ENCODE data around the gene ZBED1. TPM values are rescaled to one million over a fixed set of nuclear protein-coding genes. Genes with fewer than 3 reads are reported as not detected.
"Not testable (repeated sequence)": the region's sequence is repeated elsewhere in the genome, so short reads cannot be mapped to it uniquely, and the experiment has no call there.

The ZBED1 gene
- total RNA-seq, 2 donors from 2014 or later: 40.7 to 42.0 TPM

DNA sequence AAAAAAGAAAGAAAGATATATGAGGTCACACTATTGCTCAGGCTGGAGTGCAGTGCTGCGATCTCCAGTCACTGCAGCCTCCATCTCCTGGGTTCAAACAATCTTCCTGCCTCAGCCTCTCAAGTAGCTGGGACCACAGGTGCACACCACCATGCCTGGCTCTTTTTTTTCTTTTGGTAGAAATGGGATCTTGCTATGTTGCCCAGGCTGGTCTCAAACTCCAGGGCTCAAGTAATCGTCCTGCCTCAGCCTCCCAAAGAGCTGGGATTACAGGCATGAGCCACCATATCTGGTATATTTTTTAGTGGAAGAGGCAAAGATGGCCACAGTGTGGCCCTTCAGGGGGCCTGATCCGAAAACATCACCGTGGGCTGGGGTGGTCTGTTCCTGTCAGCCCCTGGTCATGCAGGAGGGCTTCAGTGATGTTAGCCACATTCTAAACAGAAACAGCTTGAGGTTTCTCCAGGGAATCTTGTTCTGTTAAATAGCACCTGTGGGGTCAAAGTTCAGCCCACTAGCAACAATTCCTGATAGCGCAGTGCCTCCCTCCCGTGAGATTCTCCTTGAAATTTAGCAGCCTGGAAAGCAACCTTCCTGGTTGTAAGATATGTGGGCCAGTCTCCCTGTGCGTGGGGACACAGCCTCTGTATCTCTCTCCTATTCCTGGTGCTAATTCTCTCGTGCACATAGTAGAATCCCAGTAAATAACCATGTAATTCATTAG, 7.3 kb upstream of the ZBED1 start:
- no peak for DNase-seq (ENCODE audit: low spot score)
- TF ChIP-seq, protein P1, sequence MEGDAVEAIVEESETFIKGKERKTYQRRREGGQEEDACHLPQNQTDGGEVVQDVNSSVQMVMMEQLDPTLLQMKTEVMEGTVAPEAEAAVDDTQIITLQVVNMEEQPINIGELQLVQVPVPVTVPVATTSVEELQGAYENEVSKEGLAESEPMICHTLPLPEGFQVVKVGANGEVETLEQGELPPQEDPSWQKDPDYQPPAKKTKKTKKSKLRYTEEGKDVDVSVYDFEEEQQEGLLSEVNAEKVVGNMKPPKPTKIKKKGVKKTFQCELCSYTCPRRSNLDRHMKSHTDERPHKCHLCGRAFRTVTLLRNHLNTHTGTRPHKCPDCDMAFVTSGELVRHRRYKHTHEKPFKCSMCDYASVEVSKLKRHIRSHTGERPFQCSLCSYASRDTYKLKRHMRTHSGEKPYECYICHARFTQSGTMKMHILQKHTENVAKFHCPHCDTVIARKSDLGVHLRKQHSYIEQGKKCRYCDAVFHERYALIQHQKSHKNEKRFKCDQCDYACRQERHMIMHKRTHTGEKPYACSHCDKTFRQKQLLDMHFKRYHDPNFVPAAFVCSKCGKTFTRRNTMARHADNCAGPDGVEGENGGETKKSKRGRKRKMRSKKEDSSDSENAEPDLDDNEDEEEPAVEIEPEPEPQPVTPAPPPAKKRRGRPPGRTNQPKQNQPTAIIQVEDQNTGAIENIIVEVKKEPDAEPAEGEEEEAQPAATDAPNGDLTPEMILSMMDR (IDR thresholded peaks at IDR 0.05): no peak

DNA sequence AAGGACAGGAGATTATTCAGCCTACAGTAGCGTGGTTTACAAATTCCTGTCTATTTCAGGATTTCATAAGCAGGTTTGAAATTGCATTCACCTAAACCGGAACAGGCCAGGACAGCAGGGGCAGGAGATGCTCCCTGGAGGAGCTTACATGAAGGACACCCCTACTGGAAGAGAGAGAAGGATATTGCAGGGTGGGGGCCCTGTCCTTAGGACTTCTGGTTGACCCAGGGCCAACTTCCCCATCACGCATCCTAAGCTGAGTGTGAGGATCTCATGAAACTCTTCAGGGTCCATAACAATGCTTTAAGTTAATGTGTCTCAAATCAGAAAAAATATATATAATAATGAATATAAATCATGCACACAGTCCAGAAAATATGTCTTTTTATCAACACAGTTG, 6.4 kb upstream of the ZBED1 start:
- no peak overlapping the region for H3K4me3 ChIP-seq
- no peaks in the 10 kb centered on the region for H3K36me3 ChIP-seq
- H3K27me3 ChIP-seq: no peaks in the 10 kb centered on the region
- H3K9me3 ChIP-seq: no peaks in the 10 kb centered on the region
- TF ChIP-seq, protein P1 (IDR thresholded peaks at IDR 0.05): no peak
- no peak overlapping the region for H3K27ac ChIP-seq
- no peaks in the 10 kb centered on the region for H3K4me1 ChIP-seq
- no peak for DNase-seq (ENCODE audit: low spot score)

More for the DNA sequence above, 7.3 kb upstream of the ZBED1 start:
- H3K4me3 ChIP-seq: no peak overlapping the region
- no peak overlapping the region for H3K27ac ChIP-seq
- no peaks in the 10 kb centered on the region for H3K9me3 ChIP-seq
- no peaks in the 10 kb centered on the region for H3K27me3 ChIP-seq
- H3K36me3 ChIP-seq: no peaks in the 10 kb centered on the region
- no peaks in the 10 kb centered on the region for H3K4me1 ChIP-seq

DNA sequence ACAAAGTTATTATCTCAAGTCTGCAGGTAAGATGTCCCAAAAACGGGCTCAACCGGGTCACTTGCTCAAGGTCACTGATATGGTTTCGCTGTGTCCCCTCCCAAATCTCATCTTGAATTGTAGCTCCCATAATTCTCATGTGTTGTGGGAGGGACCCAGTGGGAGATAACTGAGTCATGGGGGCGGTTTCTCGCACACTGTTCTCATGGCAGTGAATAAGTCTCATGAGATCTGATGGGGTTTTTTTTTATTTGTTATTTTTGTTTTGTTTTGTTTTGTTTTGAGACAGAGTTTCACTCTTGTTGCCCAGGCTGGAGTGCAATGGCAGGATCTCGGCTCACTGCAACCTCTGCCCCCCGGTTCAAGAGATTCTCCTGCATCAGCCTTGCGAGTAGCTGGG, 4.6 kb upstream of the ZBED1 start:
- DNase-seq (ENCODE audit: low spot score); H3K36me3 ChIP-seq; H3K9me3 ChIP-seq; H3K27me3 ChIP-seq; H3K27ac ChIP-seq; H3K4me3 ChIP-seq; H3K4me1 ChIP-seq: not testable (repeated sequence)

DNA sequence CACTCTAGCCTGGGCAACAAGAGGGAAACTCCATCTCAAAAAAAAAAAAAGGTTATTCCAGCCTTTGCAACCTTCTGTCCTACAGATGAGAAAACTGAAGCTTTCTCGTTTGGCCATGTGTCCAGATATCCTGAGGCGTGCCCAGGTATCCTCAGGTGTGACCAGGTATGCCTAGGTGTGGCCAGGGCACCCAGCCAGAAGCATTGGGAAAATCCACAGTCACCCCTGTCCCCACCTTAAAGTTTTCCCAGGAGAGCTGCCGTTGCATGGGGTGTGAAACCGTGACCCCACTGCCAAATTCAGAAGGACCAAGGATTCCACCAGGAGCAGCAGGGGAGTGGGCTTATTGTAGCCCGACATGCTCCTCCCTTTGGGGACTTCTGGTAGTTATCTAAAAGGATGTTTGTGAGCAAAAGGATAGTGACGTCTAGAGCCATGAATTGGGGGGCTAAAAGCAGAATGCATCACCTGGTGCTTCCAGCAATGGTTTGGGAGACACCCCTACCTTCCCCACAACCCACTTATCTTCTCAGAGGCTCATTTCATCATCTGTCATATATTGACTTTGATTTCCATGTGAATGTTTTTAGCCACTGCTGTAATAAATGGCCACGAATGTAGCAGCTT, 4.0 kb upstream of the ZBED1 start:
- Histone ChIP-seq H3K36me3 (no peaks in the 10 kb centered on the region), H3K27me3 (no peaks in the 10 kb centered on the region), H3K4me1 (peaks cover 0 to 1% of the 10 kb centered on the region in 2 donors), H3K4me3 (no peak overlapping the region), H3K27ac (no peak overlapping the region), H3K9me3 (no peaks in the 10 kb centered on the region)
- TF ChIP-seq, protein P1 (IDR thresholded peaks at IDR 0.05): no peak
- DNase-seq (ENCODE audit: low spot score): no peak

DNA sequence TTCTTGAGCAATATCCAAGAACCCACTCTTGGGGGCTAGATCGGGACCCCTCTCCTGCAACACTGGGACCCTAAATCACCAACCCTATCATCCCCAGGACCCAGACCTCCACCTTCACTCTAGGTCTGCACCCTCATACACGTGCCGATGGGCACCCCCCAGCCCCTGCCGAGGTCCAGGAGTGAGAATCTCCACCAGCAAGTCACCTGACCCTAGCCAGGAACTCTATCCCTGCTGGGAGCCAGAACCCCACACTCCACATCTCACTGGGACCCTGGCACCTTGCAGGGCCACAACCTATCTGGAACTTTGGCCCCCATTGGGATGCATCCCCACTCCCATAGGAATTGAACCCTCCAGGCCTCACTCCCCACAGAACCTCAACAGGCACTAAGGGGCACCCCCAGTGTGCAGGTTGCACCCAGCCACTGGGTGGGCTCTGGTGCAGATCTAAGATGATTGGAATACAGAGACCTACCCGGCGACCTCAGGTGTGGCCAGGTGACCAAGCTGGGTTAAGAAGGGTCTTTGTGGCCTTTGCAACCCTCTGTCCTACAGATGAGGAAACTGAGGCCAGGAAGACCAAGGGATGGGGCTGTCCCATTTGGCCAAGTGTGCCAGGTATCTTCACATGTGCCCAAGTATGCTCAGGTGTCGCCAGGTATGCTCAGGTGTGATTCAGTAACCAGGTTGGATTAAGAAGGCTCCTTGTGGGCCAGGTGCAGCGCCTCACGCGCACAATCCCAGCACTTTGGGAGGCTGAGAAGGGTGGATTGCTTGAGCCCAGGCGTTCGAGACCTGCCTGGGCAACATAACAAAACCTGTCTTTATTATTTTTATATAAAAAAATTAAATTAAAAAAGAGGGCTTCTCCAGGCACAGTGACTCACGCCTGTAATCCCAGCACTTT, 3.1 kb upstream of the ZBED1 start:
- Histone ChIP-seq H3K9me3 (no peaks in the 10 kb centered on the region), H3K36me3 (no peaks in the 10 kb centered on the region), H3K4me1 (peaks cover 0 to 11% of the 10 kb centered on the region in 2 donors), H3K4me3 (no peak overlapping the region), H3K27me3 (no peaks in the 10 kb centered on the region), H3K27ac (no peak overlapping the region)
- TF ChIP-seq, protein P1 (IDR thresholded peaks at IDR 0.05): no peak
- no peak for DNase-seq (ENCODE audit: low spot score)
